GM12891 (cell line): Measurements from ENCODE around the gene AFDN.

ENCODE experiments used
- PAX5 ChIP-seq: IDR thresholded peaks from 2 replicates; pipeline ENCODE4 v1.6.1; 2011; ENCODE audit warnings: low read length, moderate library complexity, mild to moderate bottlenecking; ENCODE audit not compliant: insufficient read depth, severe bottlenecking
- POLR2A ChIP-seq: IDR thresholded peaks from 2 replicates; pipeline ENCODE4 v1.6.1; 2011; ENCODE audit warnings: low read depth, low read length, control low read depth
- POLR2AphosphoS5 ChIP-seq: IDR thresholded peaks from 2 replicates; pipeline ENCODE4 v1.6.1; 2011; ENCODE audit warnings: low read depth, low read length, control low read depth
- POU2F2 ChIP-seq: IDR thresholded peaks from 2 replicates; pipeline ENCODE4 v1.6.1; 2011; ENCODE audit warnings: low read depth, mild to moderate bottlenecking, control low read depth, low read length, moderate library complexity
- SPI1 ChIP-seq: IDR thresholded peaks from 2 replicates; pipeline ENCODE4 v1.6.1; 2011; ENCODE audit warnings: low read depth, low read length, control low read depth
- TAF1 ChIP-seq: IDR thresholded peaks from 2 replicates; pipeline ENCODE4 v1.6.1; 2011; ENCODE audit warnings: low read depth, low read length, control low read depth

DNA sequence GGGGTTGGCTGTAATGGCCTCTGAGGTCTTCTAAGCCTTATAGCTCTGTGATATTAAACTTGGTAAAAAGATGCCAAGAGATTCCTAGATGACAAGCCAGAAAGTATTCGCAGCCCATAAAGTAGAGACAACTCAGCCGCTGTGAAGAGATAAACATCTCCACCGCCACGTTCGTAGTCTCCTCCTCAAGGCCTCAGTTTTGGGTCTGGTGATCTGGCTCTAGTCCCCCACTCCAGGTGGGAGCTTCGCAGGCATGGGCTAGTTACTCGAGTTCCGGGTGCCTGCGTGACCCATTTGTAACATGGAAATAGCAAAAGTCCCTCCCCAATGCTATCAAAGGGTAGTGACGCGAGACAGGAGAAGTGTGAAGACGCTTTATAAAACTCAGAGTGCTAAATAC, 28.3 kb upstream of the AFDN start:
- TF ChIP-seq POLR2A = no peak
- no peak for TF ChIP-seq PAX5
- TF ChIP-seq SPI1 = no peak
- no peak for TF ChIP-seq POLR2AphosphoS5
- TF ChIP-seq TAF1 = no peak
- no peak for TF ChIP-seq POU2F2
